ENCODE measurements around the gene GLTP.
"Not testable (repeated sequence)": the region's sequence is repeated elsewhere in the genome, so short reads cannot be mapped to it uniquely, and the experiment has no call there.

GLTP gene

DNA sequence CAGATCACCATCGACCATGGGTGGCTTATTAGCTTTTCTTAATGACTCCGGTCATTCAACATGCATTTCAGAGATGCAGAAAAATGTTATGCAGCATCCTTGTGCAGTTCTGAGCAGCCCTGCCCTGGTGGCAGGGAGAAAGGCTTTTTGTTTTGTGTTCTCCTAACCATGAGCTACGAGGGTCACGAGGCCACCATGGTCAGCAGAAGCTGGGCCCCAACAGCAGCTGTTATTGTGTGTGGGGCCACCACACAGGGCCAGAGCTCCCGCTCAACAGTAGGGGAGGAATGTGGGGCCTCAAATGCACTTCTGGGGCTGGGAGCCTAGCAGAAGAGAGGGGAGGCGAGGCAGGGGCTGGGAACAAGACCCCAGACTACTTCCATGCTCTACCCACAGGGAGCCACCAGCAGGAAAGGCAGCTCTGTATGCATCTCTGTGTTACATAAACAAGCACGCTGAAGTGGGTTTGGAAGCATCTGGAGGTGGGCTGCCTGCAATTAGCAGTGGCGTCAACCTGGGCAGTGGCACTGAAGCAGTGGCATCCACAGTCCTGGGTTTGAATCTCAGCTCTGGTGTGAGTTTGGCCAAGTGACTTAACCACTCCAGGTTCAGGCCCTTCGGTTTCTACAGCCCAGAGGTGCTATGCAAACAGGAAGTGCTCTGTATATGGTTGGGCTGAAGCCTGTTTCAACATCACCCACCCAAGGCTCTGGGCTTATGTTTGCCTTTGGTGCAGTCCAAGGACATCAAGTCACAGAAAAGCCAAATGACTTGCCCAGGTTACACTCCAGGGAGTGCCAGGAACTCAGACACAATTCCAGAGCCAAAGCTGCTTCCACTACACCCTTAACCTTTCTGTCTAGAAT is 16.3 kb downstream of the GLTP start:
- Histone ChIP-seq H3K4me1 (ENCODE audit: control insufficient read depth, insufficient read depth, low read length) (peaks cover 2% of the 10 kb centered on the region; the same call in 1 of the 2 replicates), H3K27me3 (ENCODE audit: control insufficient read depth, insufficient read depth, low read length) (no peaks in the 10 kb centered on the region), H3K36me3 (ENCODE audit: control insufficient read depth, insufficient read depth, low read length) (no peaks in the 10 kb centered on the region), H3K27ac (ENCODE audit: low read length) (no peak overlapping the region), H3K4me3 (ENCODE audit: low read length) (no peak overlapping the region), H3K9me3 (ENCODE audit: control insufficient read depth, insufficient read depth, low read length) (no peaks in the 10 kb centered on the region)
- no peak for DNase-seq (ENCODE audit: low read depth, low spot score)
- WGBS (ENCODE audit: insufficient coverage, insufficient read length), result no CpG with 5 or more reads among the region's 9 CpGs

DNA sequence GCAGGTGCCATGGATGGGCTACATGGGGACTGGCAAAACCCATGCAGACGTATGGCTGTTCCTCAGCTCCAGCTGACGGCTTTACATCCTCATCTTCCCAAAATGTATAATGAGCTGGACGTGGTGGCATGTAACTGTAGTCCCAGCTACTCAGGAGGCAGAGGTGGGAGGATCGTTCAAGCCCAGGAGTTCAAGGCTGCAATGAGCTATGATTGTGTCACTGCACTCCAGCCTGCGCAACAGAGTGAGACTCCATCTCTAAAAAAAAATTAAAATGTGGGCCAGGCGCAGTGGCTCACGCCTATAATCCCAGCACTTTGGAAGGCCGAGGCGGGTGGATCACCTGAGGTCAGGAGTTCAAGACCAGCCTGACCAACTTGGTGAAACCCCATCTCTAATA is 17.9 kb downstream of the GLTP start:
- H3K4me3 ChIP-seq (ENCODE audit: low read length); DNase-seq (ENCODE audit: low read depth, low spot score); H3K36me3 ChIP-seq (ENCODE audit: control insufficient read depth, insufficient read depth, low read length); H3K27me3 ChIP-seq (ENCODE audit: control insufficient read depth, insufficient read depth, low read length); H3K9me3 ChIP-seq (ENCODE audit: control insufficient read depth, insufficient read depth, low read length); H3K4me1 ChIP-seq (ENCODE audit: control insufficient read depth, insufficient read depth, low read length); H3K27ac ChIP-seq (ENCODE audit: low read length): not testable (repeated sequence)
- no CpG with 5 or more reads among the region's 9 CpGs for WGBS (ENCODE audit: insufficient coverage, insufficient read length)

DNA sequence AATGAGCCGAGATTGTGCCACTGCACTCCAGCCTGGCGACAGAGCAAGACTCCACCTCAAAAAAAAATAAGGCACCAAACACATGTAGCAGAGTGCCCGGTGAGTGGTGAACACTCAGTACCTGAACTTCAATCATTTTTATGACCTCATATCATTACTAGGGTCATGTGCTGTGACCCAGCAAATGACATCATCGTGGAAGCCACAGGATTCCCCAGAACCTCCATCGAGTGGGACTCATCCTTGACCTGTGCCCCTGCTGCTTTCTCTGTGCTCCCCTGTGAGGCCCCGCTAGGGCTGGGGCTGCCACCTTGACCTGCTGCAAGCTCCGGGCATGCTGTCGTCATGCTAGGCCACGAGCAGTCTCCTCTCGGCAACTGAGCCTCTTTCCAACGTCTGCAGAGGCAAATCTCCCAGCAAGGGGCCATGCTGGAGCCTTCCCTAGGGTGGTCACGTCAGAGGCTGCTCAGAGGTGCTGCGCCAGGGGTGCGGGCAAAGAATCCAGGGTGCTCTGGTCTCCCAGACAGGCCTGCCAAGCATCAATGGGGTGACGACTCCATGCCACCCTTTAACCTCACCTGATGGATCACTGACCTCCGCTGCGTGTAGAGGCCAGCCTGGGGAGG is 18.5 kb downstream of the GLTP start:
- Histone ChIP-seq H3K27ac (ENCODE audit: low read length) (no peak overlapping the region), H3K36me3 (ENCODE audit: control insufficient read depth, insufficient read depth, low read length) (no peaks in the 10 kb centered on the region), H3K4me3 (ENCODE audit: low read length) (no peak overlapping the region), H3K27me3 (ENCODE audit: control insufficient read depth, insufficient read depth, low read length) (no peaks in the 10 kb centered on the region), H3K4me1 (ENCODE audit: control insufficient read depth, insufficient read depth, low read length) (peaks cover 2% of the 10 kb centered on the region; the same call in 1 of the 2 replicates), H3K9me3 (ENCODE audit: control insufficient read depth, insufficient read depth, low read length) (no peaks in the 10 kb centered on the region)
- DNase-seq (ENCODE audit: low read depth, low spot score), result no peak
- no CpG with 5 or more reads among the region's 17 CpGs for WGBS (ENCODE audit: insufficient coverage, insufficient read length)

DNA sequence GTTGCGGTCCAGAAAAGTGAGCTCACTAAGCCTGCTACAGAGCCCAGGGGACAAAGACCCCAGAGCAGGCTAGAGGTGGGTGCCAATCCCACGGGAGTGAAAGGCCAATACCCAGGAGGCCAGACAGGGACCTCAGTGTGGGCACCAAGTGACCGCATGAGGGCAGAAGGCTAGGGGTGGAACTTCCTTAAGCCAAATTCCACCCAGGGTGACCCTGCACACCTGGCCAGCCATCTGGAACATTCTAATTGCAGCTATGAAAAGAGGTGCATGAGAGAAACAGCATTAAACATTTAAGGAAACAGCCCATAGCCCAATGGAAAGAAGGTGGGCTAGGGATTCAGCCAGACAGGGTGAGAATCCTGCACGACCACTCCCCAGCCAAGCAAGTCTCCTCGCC is 19.4 kb downstream of the GLTP start:
- Histone ChIP-seq H3K27me3 (ENCODE audit: control insufficient read depth, insufficient read depth, low read length) (no peaks in the 10 kb centered on the region), H3K4me3 (ENCODE audit: low read length) (no peak overlapping the region), H3K9me3 (ENCODE audit: control insufficient read depth, insufficient read depth, low read length) (no peaks in the 10 kb centered on the region), H3K36me3 (ENCODE audit: control insufficient read depth, insufficient read depth, low read length) (no peaks in the 10 kb centered on the region), H3K27ac (ENCODE audit: low read length) (no peak overlapping the region), H3K4me1 (ENCODE audit: control insufficient read depth, insufficient read depth, low read length) (peaks cover 2% of the 10 kb centered on the region; the same call in 1 of the 2 replicates)
- DNase-seq (ENCODE audit: low read depth, low spot score), result no peak
- no CpG with 5 or more reads among the region's 5 CpGs for WGBS (ENCODE audit: insufficient coverage, insufficient read length)

DNA sequence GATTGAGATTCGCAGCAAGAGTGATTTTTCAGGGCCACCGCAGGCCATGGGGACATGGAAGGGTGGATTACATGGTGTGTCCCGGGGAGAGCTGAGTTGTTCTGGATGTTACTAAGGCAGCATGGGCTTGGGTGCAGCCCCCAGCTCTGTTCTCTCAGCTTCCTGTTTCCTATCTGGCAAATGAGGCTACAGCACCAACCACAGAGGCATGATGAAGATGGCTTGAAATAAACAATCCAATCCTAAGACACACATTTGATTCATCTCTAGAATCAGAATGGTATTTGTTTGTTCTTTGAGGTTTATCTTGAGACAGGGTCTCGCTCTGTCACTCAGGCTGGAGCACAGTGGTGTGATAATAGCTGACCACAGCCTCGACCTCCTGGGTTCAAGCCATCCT is 21.6 kb downstream of the GLTP start:
- DNase-seq (ENCODE audit: low read depth, low spot score), result no peak
- no peak overlapping the region for H3K27ac ChIP-seq (ENCODE audit: low read length)
- no CpG with 5 or more reads among the region's 5 CpGs for WGBS (ENCODE audit: insufficient coverage, insufficient read length)

DNA sequence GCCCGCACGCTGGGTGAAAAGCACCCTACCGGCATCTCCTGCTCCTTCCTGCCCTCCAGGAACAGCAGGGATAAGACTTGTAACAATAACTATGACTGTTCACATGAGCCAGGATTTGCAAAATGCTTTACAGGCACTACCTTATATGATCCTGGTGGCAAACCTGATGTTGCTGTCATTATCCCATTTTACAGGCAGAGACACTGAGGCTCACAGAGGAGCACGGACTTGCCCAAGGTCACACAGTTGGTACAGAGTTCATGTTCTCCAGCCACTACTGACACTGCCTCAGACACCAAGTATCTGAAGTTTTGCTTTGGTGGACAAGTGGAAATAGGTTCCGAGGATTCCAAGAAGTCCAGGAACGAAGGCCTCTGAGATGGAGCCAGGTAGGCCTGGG is 22.6 kb downstream of the GLTP start:
- H3K27me3 ChIP-seq (ENCODE audit: control insufficient read depth, insufficient read depth, low read length), result no peaks in the 10 kb centered on the region
- H3K27ac ChIP-seq (ENCODE audit: low read length), result no peak overlapping the region
- no peaks in the 10 kb centered on the region for H3K9me3 ChIP-seq (ENCODE audit: control insufficient read depth, insufficient read depth, low read length)
- no peak for DNase-seq (ENCODE audit: low read depth, low spot score)
- peaks cover 11% of the 10 kb centered on the region for H3K36me3 ChIP-seq (ENCODE audit: control insufficient read depth, insufficient read depth, low read length)
- H3K4me3 ChIP-seq (ENCODE audit: low read length), result no peak overlapping the region
- WGBS (ENCODE audit: insufficient coverage, insufficient read length), result no CpG with 5 or more reads among the region's 6 CpGs
- H3K4me1 ChIP-seq (ENCODE audit: control insufficient read depth, insufficient read depth, low read length), result no peaks in the 10 kb centered on the region

More for the DNA sequence above, 21.6 kb downstream of the GLTP start:
- H3K4me1 ChIP-seq (ENCODE audit: control insufficient read depth, insufficient read depth, low read length), result no peaks in the 10 kb centered on the region
- no peaks in the 10 kb centered on the region for H3K9me3 ChIP-seq (ENCODE audit: control insufficient read depth, insufficient read depth, low read length)
- no peak overlapping the region for H3K4me3 ChIP-seq (ENCODE audit: low read length)
- peaks cover 8% of the 10 kb centered on the region; the same call in 1 of the 2 replicates for H3K36me3 ChIP-seq (ENCODE audit: control insufficient read depth, insufficient read depth, low read length)
- H3K27me3 ChIP-seq (ENCODE audit: control insufficient read depth, insufficient read depth, low read length), result no peaks in the 10 kb centered on the region

DNA sequence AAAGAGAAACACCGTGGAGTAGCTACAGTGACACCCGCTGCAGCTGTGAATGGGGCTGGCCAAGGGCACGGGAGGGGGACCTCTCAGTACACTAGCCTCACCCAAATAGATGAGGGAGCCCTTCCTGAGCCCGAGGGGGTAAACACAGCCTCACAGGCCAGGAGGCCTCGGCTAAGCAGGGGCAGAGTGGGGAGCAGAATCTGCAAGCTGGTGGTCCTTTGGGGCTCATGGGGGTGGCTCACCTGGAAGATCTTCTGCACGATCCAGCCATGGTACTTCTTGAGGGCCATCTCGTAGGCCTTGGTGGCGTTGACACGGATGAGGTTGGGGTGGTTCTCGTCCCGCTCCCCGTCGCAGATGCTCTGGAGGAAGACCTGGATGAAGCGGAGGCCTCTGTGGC is 25.0 kb downstream of the GLTP start:
- Histone ChIP-seq H3K9me3 (ENCODE audit: control insufficient read depth, insufficient read depth, low read length) (no peaks in the 10 kb centered on the region), H3K36me3 (ENCODE audit: control insufficient read depth, insufficient read depth, low read length) (peaks cover 15% of the 10 kb centered on the region), H3K27ac (ENCODE audit: low read length) (no peak overlapping the region), H3K27me3 (ENCODE audit: control insufficient read depth, insufficient read depth, low read length) (no peaks in the 10 kb centered on the region), H3K4me3 (ENCODE audit: low read length) (no peak overlapping the region), H3K4me1 (ENCODE audit: control insufficient read depth, insufficient read depth, low read length) (no peaks in the 10 kb centered on the region)
- WGBS (ENCODE audit: insufficient coverage, insufficient read length), result no CpG with 5 or more reads among the region's 14 CpGs
- DNase-seq (ENCODE audit: low read depth, low spot score), result no peak

DNA sequence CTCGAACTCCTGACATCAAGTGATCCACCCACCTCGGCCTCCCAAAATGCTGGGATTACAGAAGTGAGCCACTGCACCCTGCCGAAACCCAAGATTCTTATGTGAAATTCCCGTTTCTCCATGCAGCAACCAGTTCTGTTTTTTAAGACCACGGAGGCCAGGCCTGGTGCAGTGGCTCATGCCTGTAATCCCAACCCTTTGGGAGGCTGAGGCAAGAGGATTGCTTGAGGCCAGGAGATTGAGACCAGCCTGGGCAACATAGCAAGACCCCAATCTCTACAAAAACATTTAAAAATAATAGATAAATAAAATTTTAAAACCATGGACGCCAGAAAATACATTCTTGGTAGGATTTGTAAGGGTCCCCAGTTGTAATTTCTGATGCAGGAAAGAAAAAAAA is 29.8 kb downstream of the GLTP start:
- H3K27me3 ChIP-seq (ENCODE audit: control insufficient read depth, insufficient read depth, low read length); H3K4me1 ChIP-seq (ENCODE audit: control insufficient read depth, insufficient read depth, low read length); H3K9me3 ChIP-seq (ENCODE audit: control insufficient read depth, insufficient read depth, low read length); H3K27ac ChIP-seq (ENCODE audit: low read length); H3K4me3 ChIP-seq (ENCODE audit: low read length); DNase-seq (ENCODE audit: low read depth, low spot score): not testable (repeated sequence)
- WGBS (ENCODE audit: insufficient coverage, insufficient read length), result no CpG with 5 or more reads among the region's 6 CpGs
- H3K36me3 ChIP-seq (ENCODE audit: control insufficient read depth, insufficient read depth, low read length), result peaks cover 14% of the 10 kb centered on the region

DNA sequence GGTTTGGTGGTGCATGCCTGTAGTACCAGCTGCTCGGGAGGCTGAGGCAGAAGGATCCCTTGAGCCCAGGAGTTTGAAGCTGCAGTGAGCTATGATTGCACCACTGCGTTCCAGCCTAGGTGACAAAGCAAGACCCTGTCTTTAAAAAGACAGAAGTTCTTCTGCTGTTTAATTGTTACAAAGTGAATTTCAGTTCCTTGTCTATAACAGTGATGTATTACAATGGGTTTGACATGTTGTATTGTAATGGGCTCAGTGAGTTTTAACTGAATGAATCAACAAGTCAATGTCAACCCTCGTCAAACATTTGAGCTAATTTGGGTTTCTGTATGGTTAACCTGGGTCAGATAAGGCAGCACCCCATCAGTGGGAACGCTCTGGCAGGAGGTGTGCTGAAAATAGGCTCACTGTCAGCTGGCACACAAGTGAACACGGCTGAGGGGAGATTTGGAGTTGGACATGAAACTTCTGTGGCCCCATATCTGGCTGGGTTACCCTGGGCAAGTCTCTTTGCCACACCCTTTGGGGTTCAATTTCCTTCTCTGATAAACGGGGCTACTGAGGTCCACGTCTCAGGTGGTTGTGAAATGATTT is 33.1 kb downstream of the GLTP start:
- H3K36me3 ChIP-seq (ENCODE audit: control insufficient read depth, insufficient read depth, low read length), result no peaks in the 10 kb centered on the region; the same call in 1 of the 2 replicates
- DNase-seq (ENCODE audit: low read depth, low spot score), result no peak
- no peak overlapping the region for H3K4me3 ChIP-seq (ENCODE audit: low read length)
- H3K27me3 ChIP-seq (ENCODE audit: control insufficient read depth, insufficient read depth, low read length), result no peaks in the 10 kb centered on the region
- H3K9me3 ChIP-seq (ENCODE audit: control insufficient read depth, insufficient read depth, low read length), result no peaks in the 10 kb centered on the region
- H3K27ac ChIP-seq (ENCODE audit: low read length), result no peak overlapping the region
- H3K4me1 ChIP-seq (ENCODE audit: control insufficient read depth, insufficient read depth, low read length), result no peaks in the 10 kb centered on the region; the same call in 1 of the 2 replicates
- WGBS (ENCODE audit: insufficient coverage, insufficient read length), result no CpG with 5 or more reads among the region's 7 CpGs

DNA sequence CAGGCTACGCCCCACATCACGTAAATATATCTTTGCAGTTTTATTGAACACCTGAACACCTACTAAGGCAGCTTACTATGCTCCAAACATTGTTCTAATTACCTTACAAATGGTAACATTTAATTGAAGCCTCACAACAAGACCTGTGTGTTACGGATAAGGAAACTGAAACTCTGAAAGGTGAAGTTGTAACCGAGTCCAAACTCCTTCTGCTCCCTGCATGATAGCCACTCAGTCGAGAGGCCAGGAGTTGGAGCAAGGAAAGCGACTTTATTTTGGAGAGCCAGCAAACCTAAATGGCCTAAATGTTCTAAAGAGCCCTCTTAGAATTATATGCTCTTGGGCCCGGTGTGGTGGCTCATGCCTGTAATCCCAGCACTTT is 34.5 kb downstream of the GLTP start:
- no peaks in the 10 kb centered on the region for H3K9me3 ChIP-seq (ENCODE audit: control insufficient read depth, insufficient read depth, low read length)
- no peaks in the 10 kb centered on the region for H3K36me3 ChIP-seq (ENCODE audit: control insufficient read depth, insufficient read depth, low read length)
- no peak overlapping the region for H3K27ac ChIP-seq (ENCODE audit: low read length)
- H3K4me3 ChIP-seq (ENCODE audit: low read length), result no peak overlapping the region
- DNase-seq (ENCODE audit: low read depth, low spot score), result no peak
- no peaks in the 10 kb centered on the region for H3K27me3 ChIP-seq (ENCODE audit: control insufficient read depth, insufficient read depth, low read length)
- H3K4me1 ChIP-seq (ENCODE audit: control insufficient read depth, insufficient read depth, low read length), result no peaks in the 10 kb centered on the region; the same call in 1 of the 2 replicates
- no CpG with 5 or more reads among the region's 7 CpGs for WGBS (ENCODE audit: insufficient coverage, insufficient read length)
